WTC11 (cell line): ENCODE results near the gene CMTM2. TPM values are rescaled to one million over a fixed set of nuclear protein-coding genes. Genes with fewer than 3 reads are reported as not detected.

Experiments
- ATAC-seq: fragments of 200-7000 bp; cut with Tn5 transposase; 2 replicates; pipeline ENCODE4 v1.10.0; 2021; ENCODE audit warnings: mild to moderate bottlenecking, moderate library complexity
- CTCF ChIA-PET: fragments of 300-600 bp; sonication (Branson Sonifier 250); formaldehyde crosslinking; loops from one replicate; lab custom pipeline; 2021; ENCODE audit warnings: antibody characterized with exemption; lab: Charles Lee
- POLR2A ChIA-PET: fragments of 350-600 bp; sonication (Branson Sonifier 250); formaldehyde crosslinking; loops from one replicate; lab custom pipeline; 2021; ENCODE audit warnings: antibody characterized with exemption; lab: Charles Lee
- DNase-seq: peaks from one replicate; pipeline ENCODE4 v3.0.0; 2021; ENCODE audit warnings: low spot score
- H3K27ac Mint-ChIP-seq: 2 replicates; pipeline ENCODE4 v1.8.0; 2021; ENCODE audit warnings: mixed read lengths
- H3K27me3 Mint-ChIP-seq: 2 replicates; pipeline ENCODE4 v1.8.0; 2021; ENCODE audit warnings: low read depth, mild to moderate bottlenecking, moderate library complexity, mixed read lengths
- H3K36me3 Mint-ChIP-seq: 2 replicates; pipeline ENCODE4 v1.8.0; 2021; ENCODE audit warnings: mixed read lengths
- H3K4me1 Mint-ChIP-seq: 2 replicates; pipeline ENCODE4 v1.8.0; 2022; ENCODE audit warnings: mixed read lengths
- H3K4me3 Mint-ChIP-seq: 2 replicates; pipeline ENCODE4 v1.8.0; 2021; ENCODE audit warnings: mild to moderate bottlenecking, moderate library complexity, mixed read lengths
- H3K9me3 Mint-ChIP-seq: 2 replicates; pipeline ENCODE4 v1.8.0; 2021; ENCODE audit warnings: mixed read lengths
- ATF1 ChIP-seq: sonication (generic); formaldehyde crosslinking; IDR thresholded peaks from 2 replicates; pipeline ENCODE4 v1.8.1; 2023; ENCODE audit warnings: mild to moderate bottlenecking, moderate library complexity, missing genetic modification reagents
- EMX1 ChIP-seq: fragments of 250-450 bp; sonication (Bioruptor Pico); IDR thresholded peaks from 2 replicates; pipeline ENCODE4 v1.8.0; 2021; ENCODE audit warnings: mild to moderate bottlenecking
- ETV6 ChIP-seq: sonication (generic); formaldehyde crosslinking; IDR thresholded peaks from 2 replicates; pipeline ENCODE4 v1.8.1; 2022; ENCODE audit warnings: mild to moderate bottlenecking, missing genetic modification reagents
- GABPB1 ChIP-seq: sonication (generic); formaldehyde crosslinking; IDR thresholded peaks from 2 replicates; pipeline ENCODE4 v1.8.1; 2023; ENCODE audit warnings: mild to moderate bottlenecking, missing genetic modification reagents
- IRF2 ChIP-seq: sonication (generic); formaldehyde crosslinking; IDR thresholded peaks from 2 replicates; pipeline ENCODE4 v1.8.0; 2022; ENCODE audit warnings: low read depth, missing genetic modification reagents, borderline replicate concordance
- KAT7 ChIP-seq: sonication (generic); formaldehyde crosslinking; IDR thresholded peaks from 2 replicates; pipeline ENCODE4 v1.8.1; 2023; ENCODE audit warnings: missing genetic modification reagents, mild to moderate bottlenecking, borderline replicate concordance
- NFATC4 ChIP-seq: fragments of 250-450 bp; sonication (Bioruptor Pico); IDR thresholded peaks from 2 replicates; pipeline ENCODE4 v1.9.0; 2021; ENCODE audit warnings: mild to moderate bottlenecking
- RELA ChIP-seq: sonication (generic); formaldehyde crosslinking; IDR thresholded peaks from 2 replicates; pipeline ENCODE4 v1.8.1; 2022; ENCODE audit warnings: missing genetic modification reagents, mild to moderate bottlenecking, borderline replicate concordance
- RORB ChIP-seq: fragments of 250-450 bp; sonication (Bioruptor Pico); IDR thresholded peaks from 2 replicates; pipeline ENCODE4 v1.9.0; 2021; ENCODE audit warnings: mild to moderate bottlenecking
- SMAD3 ChIP-seq: sonication (generic); formaldehyde crosslinking; IDR thresholded peaks from 2 replicates; pipeline ENCODE4 v1.8.0; 2022; ENCODE audit warnings: missing genetic modification reagents, mild to moderate bottlenecking, borderline replicate concordance
- STAT6 ChIP-seq: sonication (generic); formaldehyde crosslinking; conservative IDR thresholded peaks from 2 replicates; pipeline ENCODE4 v1.8.1; 2023; ENCODE audit warnings: mild to moderate bottlenecking, low read depth, missing genetic modification reagents, moderate library complexity
- TCF7 ChIP-seq: sonication (generic); formaldehyde crosslinking; IDR thresholded peaks from 2 replicates; pipeline ENCODE4 v1.8.0; 2022; ENCODE audit warnings: mild to moderate bottlenecking, low read depth, missing genetic modification reagents, moderate library complexity
- ZNF416 ChIP-seq: fragments of 250-450 bp; sonication (Bioruptor Pico); IDR thresholded peaks from 2 replicates; pipeline ENCODE4 v1.9.0; 2021; ENCODE audit warnings: mild to moderate bottlenecking, inconsistent platforms
- total RNA-seq: library from RNA; stranded (reverse); gene quantifications from 3 replicates; pipeline ENCODE4 v1.2.3, GENCODE V29; 2021
- TF ChIP-seq, protein P1 (sequence below): sonication (generic); formaldehyde crosslinking; IDR thresholded peaks from 2 replicates; pipeline ENCODE4 v1.8.0; 2022; ENCODE audit warnings: missing genetic modification reagents
- TF ChIP-seq, protein P2 (sequence below): fragments of 250-450 bp; sonication (Bioruptor Pico); IDR thresholded peaks from 2 replicates; pipeline ENCODE4 v1.8.0; 2021; ENCODE audit warnings: mild to moderate bottlenecking
- TF ChIP-seq, protein P3 (sequence below): fragments of 250-450 bp; sonication (Bioruptor Pico); IDR thresholded peaks from 2 replicates; pipeline ENCODE4 v1.9.0; 2021; ENCODE audit warnings: moderate library complexity, mild to moderate bottlenecking, inconsistent platforms, borderline replicate concordance
- TF ChIP-seq, protein P4 (sequence below): fragments of 250-450 bp; sonication (Bioruptor Pico); IDR thresholded peaks from 2 replicates; pipeline ENCODE4 v1.9.0; 2021; ENCODE audit warnings: mild to moderate bottlenecking

The CMTM2 gene
- total RNA-seq, 1 experiment from 2014 or later, result not detected

- ChIA-PET POLR2A (no interaction called here), CTCF (interaction anchor here (0.6 to 1.4 kb wide), 4 partner anchors 11 to 131 kb away, joined by 3 to 5 read pairs (median 5); no protein-coding TSS in a partner anchor)
- Mint-ChIP-seq H3K27ac (no peak overlapping the region), H3K9me3 (no peaks in the 10 kb centered on the region), H3K27me3 (no peaks in the 10 kb centered on the region), H3K4me3 (no peak overlapping the region), H3K4me1 (peaks cover 13% of the 10 kb centered on the region), H3K36me3 (no peaks in the 10 kb centered on the region)
- TF ChIP-seq, protein P1, sequence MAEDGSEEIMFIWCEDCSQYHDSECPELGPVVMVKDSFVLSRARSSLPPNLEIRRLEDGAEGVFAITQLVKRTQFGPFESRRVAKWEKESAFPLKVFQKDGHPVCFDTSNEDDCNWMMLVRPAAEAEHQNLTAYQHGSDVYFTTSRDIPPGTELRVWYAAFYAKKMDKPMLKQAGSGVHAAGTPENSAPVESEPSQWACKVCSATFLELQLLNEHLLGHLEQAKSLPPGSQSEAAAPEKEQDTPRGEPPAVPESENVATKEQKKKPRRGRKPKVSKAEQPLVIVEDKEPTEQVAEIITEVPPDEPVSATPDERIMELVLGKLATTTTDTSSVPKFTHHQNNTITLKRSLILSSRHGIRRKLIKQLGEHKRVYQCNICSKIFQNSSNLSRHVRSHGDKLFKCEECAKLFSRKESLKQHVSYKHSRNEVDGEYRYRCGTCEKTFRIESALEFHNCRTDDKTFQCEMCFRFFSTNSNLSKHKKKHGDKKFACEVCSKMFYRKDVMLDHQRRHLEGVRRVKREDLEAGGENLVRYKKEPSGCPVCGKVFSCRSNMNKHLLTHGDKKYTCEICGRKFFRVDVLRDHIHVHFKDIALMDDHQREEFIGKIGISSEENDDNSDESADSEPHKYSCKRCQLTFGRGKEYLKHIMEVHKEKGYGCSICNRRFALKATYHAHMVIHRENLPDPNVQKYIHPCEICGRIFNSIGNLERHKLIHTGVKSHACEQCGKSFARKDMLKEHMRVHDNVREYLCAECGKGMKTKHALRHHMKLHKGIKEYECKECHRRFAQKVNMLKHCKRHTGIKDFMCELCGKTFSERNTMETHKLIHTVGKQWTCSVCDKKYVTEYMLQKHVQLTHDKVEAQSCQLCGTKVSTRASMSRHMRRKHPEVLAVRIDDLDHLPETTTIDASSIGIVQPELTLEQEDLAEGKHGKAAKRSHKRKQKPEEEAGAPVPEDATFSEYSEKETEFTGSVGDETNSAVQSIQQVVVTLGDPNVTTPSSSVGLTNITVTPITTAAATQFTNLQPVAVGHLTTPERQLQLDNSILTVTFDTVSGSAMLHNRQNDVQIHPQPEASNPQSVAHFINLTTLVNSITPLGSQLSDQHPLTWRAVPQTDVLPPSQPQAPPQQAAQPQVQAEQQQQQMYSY (CRISPR knock-in tag), result no peak
- TF ChIP-seq ETV6 (CRISPR knock-in tag) (no peak), STAT6 (CRISPR knock-in tag) (no peak), RELA (CRISPR knock-in tag) (no peak), ZNF416 (CRISPR knock-in tag) (no peak), IRF2 (CRISPR knock-in tag) (no peak), GABPB1 (CRISPR knock-in tag) (no peak), EMX1 (CRISPR knock-in tag) (no peak), KAT7 (CRISPR knock-in tag) (no peak), NFATC4 (CRISPR knock-in tag) (no peak)
- TF ChIP-seq, protein P2, sequence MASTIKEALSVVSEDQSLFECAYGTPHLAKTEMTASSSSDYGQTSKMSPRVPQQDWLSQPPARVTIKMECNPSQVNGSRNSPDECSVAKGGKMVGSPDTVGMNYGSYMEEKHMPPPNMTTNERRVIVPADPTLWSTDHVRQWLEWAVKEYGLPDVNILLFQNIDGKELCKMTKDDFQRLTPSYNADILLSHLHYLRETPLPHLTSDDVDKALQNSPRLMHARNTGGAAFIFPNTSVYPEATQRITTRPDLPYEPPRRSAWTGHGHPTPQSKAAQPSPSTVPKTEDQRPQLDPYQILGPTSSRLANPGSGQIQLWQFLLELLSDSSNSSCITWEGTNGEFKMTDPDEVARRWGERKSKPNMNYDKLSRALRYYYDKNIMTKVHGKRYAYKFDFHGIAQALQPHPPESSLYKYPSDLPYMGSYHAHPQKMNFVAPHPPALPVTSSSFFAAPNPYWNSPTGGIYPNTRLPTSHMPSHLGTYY (CRISPR knock-in tag), result no peak
- TF ChIP-seq, protein P3, sequence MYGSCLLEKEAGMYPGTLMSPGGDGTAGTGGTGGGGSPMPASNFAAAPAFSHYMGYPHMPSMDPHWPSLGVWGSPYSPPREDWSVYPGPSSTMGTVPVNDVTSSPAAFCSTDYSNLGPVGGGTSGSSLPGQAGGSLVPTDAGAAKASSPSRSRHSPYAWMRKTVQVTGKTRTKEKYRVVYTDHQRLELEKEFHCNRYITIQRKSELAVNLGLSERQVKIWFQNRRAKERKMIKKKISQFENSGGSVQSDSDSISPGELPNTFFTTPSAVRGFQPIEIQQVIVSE (CRISPR knock-in tag), result no peak
- TF ChIP-seq, protein P4, sequence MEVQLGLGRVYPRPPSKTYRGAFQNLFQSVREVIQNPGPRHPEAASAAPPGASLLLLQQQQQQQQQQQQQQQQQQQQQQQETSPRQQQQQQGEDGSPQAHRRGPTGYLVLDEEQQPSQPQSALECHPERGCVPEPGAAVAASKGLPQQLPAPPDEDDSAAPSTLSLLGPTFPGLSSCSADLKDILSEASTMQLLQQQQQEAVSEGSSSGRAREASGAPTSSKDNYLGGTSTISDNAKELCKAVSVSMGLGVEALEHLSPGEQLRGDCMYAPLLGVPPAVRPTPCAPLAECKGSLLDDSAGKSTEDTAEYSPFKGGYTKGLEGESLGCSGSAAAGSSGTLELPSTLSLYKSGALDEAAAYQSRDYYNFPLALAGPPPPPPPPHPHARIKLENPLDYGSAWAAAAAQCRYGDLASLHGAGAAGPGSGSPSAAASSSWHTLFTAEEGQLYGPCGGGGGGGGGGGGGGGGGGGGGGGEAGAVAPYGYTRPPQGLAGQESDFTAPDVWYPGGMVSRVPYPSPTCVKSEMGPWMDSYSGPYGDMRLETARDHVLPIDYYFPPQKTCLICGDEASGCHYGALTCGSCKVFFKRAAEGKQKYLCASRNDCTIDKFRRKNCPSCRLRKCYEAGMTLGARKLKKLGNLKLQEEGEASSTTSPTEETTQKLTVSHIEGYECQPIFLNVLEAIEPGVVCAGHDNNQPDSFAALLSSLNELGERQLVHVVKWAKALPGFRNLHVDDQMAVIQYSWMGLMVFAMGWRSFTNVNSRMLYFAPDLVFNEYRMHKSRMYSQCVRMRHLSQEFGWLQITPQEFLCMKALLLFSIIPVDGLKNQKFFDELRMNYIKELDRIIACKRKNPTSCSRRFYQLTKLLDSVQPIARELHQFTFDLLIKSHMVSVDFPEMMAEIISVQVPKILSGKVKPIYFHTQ (CRISPR knock-in tag), result no peak
- ATAC-seq, result no peak
- no peak for DNase-seq
Measured at GRCh38 chr16:66537236-66537635, 42.0 kb upstream of the CMTM2 start.

GRCh38 chr16:66538910-66539309 lies 40.4 kb upstream of the CMTM2 start:
- DNase-seq, result no peak
- Mint-ChIP-seq H3K9me3 (no peaks in the 10 kb centered on the region), H3K36me3 (no peaks in the 10 kb centered on the region), H3K27ac (no peak overlapping the region), H3K4me1 (peaks cover 17% of the 10 kb centered on the region), H3K4me3 (no peak overlapping the region), H3K27me3 (no peaks in the 10 kb centered on the region)
- CTCF ChIA-PET, result no interaction called here
- ATAC-seq, result no peak
- TF ChIP-seq TCF7 (CRISPR knock-in tag) (no peak), SMAD3 (CRISPR knock-in tag) (no peak), ATF1 (CRISPR knock-in tag) (no peak), EMX1 (CRISPR knock-in tag) (no peak), RORB (CRISPR knock-in tag) (no peak), KAT7 (CRISPR knock-in tag) (no peak)
- POLR2A ChIA-PET, result no interaction called here
